HFF-Myc (cell line): ENCODE measurements around the gene COX8A.

ENCODE experiments used
- DNase-seq: peaks from one replicate; pipeline ENCODE4 v3.0.0-alpha.2; 2011; ENCODE audit warnings: low read depth; ENCODE audit errors: extremely low read depth
- H3K4me3 ChIP-seq: replicated peaks from 2 replicates; pipeline ENCODE4 v1.5.1; 2011; ENCODE audit warnings: low read depth, mild to moderate bottlenecking, control low read depth, low read length
- TF ChIP-seq, protein P1 (sequence below): IDR thresholded peaks from 2 replicates; pipeline ENCODE4 v1.5.1; 2012; ENCODE audit warnings: mild to moderate bottlenecking, low read depth, low read length, control low read depth; ENCODE audit errors: missing control alignments

COX8A gene

DNA sequence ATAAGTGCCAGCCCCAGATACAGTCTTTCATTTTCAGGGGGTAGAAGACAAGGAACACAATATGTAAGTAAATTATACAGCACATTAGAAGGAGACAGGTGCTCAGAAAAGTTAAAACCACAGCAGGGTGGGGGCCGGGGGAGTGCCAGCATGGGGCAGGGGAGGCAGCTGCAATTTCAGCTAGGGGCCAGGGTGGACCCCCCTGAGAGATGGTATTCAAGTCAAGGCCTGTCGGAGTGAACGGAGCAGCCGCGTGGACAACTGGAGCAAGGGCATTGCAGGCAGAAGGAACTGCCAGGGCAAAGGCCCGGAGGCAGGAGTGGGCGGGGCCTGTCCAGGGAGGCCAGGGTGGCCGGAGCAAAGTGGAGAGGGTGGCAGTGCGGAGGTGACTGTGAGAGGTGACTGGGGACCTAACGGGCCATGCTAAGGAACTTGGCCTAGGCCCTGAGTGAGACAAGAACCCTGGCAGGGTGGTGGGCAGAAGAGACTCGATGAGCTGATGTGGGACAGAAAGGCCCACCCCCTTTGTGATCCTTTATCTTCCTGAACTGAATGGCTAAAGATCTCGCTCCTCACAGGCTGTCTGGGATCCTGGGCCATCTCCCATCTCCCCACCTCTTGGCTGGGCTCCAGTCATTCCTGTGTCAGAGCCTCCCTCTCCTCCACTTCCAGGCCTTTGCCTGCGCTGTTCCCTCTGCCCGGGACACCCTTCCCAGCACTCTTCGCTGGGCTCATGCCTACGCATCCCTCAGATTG is 38.9 kb downstream of the COX8A start:
- DNase-seq, result no peak

DNA sequence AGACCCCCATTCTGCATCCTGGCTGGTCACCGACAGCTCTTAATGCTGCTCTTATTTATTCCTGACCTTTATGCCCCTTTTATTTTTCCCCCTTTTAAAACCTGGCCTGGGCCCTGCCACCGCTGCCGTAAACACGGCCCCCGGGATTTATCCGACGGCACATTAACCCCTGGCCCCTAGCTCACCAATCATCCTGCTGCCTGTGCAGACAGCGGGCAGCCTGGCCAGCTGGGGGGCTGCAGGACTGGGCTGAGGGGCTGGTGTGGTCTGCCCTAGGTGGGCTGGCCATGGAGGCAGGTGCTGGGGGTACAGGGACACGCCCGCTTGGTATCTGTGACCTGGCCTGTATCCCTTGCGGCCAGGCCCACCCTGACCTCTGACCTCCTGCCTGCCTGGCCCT is 39.9 kb downstream of the COX8A start:
- TF ChIP-seq, protein P1, sequence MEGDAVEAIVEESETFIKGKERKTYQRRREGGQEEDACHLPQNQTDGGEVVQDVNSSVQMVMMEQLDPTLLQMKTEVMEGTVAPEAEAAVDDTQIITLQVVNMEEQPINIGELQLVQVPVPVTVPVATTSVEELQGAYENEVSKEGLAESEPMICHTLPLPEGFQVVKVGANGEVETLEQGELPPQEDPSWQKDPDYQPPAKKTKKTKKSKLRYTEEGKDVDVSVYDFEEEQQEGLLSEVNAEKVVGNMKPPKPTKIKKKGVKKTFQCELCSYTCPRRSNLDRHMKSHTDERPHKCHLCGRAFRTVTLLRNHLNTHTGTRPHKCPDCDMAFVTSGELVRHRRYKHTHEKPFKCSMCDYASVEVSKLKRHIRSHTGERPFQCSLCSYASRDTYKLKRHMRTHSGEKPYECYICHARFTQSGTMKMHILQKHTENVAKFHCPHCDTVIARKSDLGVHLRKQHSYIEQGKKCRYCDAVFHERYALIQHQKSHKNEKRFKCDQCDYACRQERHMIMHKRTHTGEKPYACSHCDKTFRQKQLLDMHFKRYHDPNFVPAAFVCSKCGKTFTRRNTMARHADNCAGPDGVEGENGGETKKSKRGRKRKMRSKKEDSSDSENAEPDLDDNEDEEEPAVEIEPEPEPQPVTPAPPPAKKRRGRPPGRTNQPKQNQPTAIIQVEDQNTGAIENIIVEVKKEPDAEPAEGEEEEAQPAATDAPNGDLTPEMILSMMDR, result no peak
- no peak for DNase-seq
- no peak overlapping the region for H3K4me3 ChIP-seq

More for the DNA sequence above, 38.9 kb downstream of the COX8A start:
- no peak overlapping the region for H3K4me3 ChIP-seq
- TF ChIP-seq, protein P1, result no peak

DNA sequence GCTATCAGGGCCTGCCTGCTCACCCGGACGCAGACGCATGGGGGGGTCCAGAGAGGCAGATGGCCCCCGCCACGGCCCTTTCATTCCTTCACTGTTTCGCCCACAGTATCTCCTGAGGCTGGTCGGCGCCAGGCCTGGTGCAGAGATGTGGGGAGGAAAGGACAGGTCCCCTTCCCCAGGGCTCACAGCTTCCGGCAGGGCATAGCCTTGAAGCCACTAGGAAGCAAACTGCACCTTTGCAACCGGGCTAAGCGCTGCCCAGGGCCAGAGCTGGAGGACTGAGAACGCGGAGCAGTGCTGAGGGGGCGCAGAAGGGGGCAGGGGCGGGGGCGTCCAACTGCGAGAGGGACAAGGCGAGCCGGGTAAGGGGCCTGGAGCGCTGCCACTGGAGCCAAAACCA is 41.1 kb downstream of the COX8A start:
- TF ChIP-seq, protein P1, result no peak
- no peak overlapping the region for H3K4me3 ChIP-seq
- DNase-seq, result no peak

DNA sequence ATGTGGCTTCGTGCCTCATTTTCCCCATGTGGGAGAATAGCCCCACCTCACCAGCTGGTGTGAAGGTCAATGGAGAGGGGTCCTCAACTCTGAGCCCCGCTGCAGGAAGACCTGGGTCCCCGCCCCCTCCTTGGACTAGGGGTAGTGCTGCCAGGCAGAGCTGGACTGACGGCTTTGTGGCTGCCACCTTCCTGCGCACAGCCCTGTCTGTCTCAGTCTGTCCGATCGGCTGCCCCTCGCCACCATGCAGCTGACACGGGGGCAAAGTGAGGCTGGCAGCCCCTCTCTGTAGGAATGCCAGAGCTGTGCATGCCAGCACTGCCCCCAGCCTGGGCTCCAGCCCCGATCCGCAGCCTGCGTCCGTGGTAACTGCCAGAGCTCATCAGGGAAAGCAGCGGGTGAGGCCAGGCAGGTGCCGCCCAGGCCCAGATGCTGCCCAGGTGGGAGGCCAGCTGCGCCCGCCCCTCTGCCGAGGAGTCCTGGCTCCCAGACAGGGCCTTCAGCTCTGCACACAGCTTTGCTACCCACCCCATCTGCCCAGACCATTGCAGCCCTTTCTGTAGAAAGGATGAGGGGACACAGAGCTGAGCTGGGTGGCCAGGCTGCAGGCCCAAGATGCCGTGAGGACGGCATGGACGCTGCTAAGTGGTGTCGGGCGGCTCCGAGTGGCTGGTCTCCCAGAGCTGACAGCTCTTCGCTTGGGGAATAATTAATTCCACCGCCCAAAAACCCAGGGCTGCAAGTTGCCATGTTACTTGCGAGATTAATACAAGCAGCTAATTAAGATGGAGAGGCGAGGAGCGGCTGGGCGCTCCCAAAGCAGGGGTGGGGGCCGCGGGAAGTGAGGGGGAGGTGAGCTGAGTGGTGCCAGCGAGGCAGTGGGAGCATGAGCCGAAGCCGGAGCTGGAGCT is 41.8 kb downstream of the COX8A start:
- TF ChIP-seq, protein P1, result no peak
- no peak overlapping the region for H3K4me3 ChIP-seq
- no peak for DNase-seq

DNA sequence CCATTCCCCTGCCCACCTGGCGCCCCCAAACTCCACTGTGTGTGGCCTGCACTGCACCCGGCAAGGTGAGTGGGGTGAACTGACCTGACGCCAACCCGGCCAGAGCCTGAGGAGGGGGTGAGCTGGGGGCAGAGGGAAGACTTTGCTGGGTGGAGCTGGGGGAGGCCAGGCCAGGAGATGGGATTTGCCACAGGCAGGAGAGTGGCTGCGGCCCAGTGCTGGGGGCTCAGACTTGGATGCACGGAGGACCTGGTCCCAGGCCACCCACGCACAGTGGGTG is 43.5 kb downstream of the COX8A start:
- no peak for DNase-seq
- TF ChIP-seq, protein P1, result no peak

DNA sequence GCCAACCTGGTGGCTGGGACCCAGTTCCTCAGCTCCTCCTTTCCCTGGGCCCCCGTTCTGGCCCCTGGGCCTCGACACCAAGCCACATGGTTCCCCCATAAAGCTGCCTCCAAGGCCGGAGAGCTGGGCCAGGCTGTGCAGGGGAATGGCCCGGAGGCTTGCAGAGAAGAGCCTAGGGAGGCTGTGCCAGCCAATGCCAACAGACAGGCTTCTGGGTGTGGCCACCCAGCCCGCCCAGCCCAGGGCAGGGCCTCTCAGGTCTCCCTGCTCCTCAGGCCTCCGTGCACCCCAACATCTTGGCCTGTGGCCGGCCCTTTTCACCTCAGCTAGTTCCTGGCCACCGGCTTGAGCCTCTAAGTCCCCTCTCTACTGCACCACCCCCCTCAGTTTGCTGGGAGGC is 43.9 kb downstream of the COX8A start:
- TF ChIP-seq, protein P1, result no peak
- DNase-seq, result no peak
- no peak overlapping the region for H3K4me3 ChIP-seq

More for the DNA sequence above, 43.5 kb downstream of the COX8A start:
- H3K4me3 ChIP-seq, result no peak overlapping the region
